HG03025 (cell line): ENCODE results near the gene VPS13D.

Experiments used
- ATAC-seq: cut with Tn5 transposase; IDR thresholded peaks from one replicate; pipeline ENCODE4 v1.9.1; 2021; ENCODE audit warnings: mild to moderate bottlenecking, moderate library complexity; ENCODE audit not compliant: unreplicated experiment, low FRiP score

VPS13D gene, protein sequence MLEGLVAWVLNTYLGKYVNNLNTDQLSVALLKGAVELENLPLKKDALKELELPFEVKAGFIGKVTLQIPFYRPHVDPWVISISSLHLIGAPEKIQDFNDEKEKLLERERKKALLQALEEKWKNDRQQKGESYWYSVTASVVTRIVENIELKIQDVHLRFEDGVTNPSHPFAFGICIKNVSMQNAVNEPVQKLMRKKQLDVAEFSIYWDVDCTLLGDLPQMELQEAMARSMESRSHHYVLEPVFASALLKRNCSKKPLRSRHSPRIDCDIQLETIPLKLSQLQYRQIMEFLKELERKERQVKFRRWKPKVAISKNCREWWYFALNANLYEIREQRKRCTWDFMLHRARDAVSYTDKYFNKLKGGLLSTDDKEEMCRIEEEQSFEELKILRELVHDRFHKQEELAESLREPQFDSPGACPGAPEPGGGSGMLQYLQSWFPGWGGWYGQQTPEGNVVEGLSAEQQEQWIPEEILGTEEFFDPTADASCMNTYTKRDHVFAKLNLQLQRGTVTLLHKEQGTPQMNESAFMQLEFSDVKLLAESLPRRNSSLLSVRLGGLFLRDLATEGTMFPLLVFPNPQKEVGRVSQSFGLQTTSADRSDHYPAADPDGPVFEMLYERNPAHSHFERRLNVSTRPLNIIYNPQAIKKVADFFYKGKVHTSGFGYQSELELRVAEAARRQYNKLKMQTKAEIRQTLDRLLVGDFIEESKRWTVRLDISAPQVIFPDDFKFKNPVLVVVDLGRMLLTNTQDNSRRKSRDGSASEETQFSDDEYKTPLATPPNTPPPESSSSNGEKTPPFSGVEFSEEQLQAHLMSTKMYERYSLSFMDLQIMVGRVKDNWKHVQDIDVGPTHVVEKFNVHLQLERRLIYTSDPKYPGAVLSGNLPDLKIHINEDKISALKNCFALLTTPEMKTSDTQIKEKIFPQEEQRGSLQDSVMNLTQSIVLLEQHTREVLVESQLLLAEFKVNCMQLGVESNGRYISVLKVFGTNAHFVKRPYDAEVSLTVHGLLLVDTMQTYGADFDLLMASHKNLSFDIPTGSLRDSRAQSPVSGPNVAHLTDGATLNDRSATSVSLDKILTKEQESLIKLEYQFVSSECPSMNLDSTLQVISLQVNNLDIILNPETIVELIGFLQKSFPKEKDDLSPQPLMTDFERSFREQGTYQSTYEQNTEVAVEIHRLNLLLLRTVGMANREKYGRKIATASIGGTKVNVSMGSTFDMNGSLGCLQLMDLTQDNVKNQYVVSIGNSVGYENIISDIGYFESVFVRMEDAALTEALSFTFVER (N-terminal part only)

GRCh38 chr1:12229835-12230548, at the start of gene VPS13D:
Gene VPS13D, plus strand, starts transcription at chr1:12230030. Its CDS starts 4,237 bp downstream, at chr1:12234267.
- ATAC-seq = peak; percentile 76

GRCh38 chr1:12180315-12180714, 49.5 kb upstream of the VPS13D start:
- no peak for ATAC-seq

- ATAC-seq = no peak
Observed at GRCh38 chr1:12180903-12181302, 48.9 kb upstream of the VPS13D start.

GRCh38 chr1:12181568-12181967, 48.3 kb upstream of the VPS13D start:
- no peak for ATAC-seq

DNA sequence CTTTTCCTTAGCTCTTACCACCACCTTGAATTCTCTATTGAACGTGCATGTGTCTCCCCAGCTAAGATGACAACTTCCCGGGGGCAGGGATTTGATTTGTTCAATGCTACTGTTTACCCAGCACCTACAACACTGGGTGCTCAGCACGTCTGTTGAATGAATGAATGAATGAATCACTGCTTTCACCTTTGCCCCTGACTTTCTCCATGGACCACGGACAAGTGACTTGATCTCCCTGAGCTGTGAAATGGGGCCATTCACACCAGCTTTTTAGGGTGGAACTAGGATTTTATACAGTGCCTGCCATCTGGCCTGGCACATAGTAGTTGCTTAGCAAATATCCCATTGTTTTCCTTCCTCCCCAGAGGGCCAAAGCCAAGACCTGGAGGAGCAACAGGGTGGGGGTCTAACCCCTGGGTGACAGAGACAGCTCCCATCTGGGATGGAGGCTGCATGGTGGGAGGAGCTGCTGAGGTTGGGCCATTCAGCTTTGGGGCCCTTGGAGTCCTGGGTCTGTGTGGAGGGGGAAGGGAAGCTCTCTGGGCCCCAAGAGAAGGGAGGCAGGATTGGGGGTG, 47.3 kb upstream of the VPS13D start:
- no peak for ATAC-seq

DNA sequence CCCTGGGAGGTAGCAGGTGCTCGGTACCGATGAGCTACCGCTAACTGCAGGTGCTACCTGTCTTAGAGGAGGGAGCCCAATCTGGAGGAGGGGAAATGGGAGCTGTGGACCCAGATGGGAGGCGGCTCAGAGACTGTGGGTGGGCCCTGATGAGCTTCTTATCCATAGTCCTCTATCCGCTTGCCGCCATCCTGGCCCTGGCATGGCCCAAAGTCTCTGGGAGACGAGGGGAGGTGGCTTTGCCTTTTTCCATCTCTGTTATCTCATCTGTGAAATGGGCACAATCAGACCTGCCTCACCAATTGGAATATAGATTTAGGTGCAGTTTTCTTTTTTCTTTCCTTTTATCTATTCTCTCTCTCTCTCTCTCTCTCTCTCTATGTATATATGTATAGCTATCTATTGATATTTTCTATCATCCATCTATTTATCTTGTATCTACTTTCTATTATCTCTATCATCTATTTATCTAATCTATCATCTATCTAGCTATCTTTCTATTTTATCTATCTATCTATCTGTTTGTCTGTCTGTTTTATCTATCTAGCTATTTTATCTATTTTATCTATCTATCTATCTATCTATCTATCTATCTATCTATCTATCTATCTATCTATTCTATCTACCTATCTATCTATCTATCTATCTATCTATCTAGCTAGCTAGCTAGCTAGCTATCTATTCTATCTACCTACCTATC, 46.6 kb upstream of the VPS13D start:
- ATAC-seq = no peak

- ATAC-seq = no peak
Observed at GRCh38 chr1:12184008-12184681, 45.7 kb upstream of the VPS13D start.

DNA sequence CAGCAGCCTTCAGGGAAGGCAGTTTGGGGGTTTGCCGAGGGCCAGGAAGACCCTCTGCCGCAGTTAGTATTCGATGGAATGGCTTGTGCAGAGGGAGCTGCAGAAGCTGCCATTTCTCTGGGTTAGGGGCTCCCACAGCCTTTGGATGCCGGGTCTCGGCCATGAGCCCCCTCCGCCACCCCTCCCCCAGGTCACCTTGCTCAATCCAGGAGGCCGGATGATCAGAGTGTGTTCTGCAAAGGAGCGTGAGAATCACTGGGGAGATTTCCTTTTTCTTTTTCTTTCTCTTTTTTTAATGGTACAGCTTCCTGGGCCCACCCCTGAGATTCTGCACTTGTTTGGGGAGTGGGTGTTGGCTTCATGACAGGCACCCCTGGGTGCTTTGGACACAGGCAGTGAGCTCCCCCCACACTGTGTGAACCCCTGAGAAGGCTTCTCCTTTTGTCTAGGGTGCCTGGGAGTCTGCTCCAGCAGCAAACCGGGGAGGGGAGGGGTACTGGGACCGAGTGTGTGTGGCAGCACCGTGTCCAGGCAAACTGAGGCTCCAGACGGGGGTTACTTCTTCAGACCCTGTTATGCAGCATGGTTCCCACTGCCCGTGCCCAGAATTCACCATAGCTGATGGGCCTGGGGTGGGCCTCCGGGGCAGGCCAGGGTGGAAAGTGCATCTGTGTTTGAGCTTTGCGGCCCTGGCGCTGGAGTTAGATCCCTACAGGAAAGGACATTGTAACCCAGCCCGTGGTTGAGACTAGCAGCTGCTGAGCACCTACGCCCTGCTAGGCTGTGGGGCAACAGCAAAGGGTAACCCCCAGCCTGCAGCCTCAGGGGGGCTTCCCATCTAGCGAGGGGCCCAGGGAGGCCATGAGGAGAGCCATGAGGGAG, 44.6 kb upstream of the VPS13D start:
- no peak for ATAC-seq

DNA sequence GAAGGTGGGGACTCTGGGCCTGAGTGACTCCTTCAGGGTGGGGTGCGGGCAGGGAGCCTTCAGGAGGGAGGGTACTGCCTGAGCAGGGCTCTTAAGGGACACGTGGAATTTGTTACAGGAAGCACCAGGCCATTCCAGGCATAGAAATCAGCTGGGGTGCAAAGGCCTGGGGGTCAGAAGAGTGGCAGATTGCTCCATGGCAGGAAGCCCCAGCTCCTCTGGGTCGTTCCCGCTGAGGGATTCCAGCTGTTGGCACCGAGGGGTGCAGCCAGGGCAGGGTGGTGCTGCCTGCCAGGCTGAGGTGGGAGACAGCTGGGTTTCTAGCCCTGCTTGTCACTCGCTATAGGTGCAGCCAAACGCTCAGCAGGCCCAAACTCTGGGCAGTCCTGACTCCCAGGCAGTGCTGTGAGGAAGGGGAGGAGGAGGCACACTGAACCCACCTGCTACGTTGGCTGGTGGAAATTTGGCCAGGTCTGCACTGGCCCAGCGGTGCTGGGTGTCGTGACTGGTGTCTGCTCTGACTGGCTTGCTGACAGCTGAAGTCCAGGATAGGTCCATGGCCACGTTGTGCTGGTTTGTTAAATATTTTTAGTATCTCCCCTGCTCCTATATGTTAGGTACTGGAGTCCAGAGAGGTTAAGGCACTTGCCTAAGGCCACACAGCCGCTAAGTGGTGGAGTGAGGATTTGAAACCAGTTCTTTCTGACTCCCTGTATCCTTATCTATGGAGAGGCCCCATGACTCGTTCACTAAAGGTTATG, 43.7 kb upstream of the VPS13D start:
- no peak for ATAC-seq

- ATAC-seq = no peak
Observed at GRCh38 chr1:12186679-12186985, 43.2 kb upstream of the VPS13D start.

DNA sequence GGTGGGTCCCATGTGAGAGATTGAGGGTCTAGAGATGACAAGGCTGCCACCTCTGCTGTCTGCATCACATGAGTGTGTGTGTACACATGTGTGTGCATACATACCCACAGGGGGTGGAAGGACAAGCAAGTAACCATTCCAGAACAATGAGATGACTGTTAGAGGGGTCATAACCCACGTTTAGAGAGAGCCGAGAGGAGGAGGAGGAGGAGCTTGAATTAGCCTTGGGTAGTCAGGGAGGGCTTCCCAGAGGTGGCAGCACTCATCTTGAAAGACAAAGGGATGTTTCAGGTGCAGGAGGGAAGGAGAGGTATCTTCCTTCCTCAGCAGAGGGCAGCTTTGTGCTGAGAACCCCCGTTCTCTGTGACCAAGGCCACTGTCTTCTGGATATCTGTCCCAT, 41.7 kb upstream of the VPS13D start:
- no peak for ATAC-seq

DNA sequence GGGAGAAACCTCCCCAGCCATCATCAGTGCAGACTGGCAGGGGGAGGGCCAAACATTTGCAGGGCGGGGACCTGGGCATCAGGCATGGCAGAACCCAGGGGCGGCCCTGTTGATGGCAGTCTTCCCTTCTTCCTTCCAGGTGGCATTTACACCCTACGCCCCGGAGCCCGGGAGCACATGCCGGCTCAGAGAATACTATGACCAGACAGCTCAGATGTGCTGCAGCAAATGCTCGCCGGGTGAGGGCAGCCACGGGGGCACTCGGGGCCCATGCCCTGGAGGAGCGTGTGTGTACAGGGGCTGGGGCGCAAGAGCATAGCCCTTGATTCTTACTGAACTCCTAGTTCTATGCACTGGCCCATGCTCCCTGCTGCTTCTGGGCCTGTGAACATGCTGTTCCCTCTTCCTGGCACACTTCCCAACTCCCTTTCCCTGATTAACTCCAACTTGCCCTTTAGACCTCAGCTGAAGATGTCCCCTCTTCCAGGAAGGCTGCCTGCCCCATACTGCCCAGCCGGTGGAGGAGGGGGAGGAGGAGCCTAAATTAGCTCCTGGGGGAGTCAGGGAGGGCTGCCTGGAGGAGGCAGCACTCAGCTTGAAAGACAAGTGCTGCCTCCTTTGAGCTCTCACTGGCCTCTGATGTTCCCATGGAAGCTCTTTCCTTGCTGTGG, 41.0 kb upstream of the VPS13D start:
- no peak for ATAC-seq

DNA sequence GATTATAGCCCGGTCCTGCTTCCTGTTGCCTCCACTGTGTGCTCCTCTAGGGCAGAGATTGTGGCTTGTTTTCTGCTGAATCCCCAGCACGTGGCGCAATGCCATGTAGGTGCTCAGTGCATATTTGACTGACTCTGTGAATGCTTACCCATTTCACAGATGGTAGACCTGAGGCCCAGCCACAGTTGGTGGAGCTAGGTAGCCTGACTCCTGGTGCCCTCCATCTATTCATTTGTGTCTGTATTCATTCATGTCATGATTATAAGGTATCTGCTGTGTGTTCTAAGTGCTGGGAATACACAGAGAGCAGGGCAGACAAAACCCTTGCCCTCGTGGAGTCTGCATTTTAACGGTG, 40.5 kb upstream of the VPS13D start:
- ATAC-seq = no peak

DNA sequence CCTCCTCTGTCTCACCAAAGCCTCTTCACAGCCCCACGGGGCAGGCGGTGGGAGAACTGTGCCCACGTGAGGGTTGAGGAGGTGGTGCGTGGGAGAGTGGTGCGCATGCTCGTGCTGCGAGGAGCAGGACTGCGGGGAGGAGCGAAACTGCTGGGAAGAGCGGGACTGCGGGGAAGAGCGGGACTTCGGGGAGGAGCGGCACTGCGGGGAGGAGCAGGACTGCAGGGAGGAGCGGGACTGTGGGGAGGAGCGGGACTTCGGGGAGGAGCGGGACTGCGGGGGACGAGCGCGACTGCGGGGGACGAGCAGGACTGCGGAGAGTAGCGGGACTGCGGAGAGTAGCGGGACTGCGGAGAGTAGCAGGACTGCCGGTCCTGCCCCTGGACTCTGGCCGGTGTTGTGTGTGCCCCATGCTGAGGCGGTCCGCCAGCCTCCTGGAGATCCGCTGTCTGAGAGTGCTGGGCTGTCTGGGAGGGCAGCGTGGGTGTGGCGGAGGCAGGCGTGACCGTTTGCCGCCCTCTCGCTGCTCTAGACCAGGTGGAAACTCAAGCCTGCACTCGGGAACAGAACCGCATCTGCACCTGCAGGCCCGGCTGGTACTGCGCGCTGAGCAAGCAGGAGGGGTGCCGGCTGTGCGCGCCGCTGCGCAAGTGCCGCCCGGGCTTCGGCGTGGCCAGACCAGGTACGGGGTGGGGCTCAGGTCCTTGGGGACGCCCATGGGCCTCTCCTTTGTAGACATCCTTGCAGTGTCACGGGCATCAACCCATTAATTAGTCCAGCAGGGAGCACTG, 38.4 kb upstream of the VPS13D start:
- ATAC-seq = no peak

- ATAC-seq = no peak
Observed at GRCh38 chr1:12194666-12195216, 35.1 kb upstream of the VPS13D start.

DNA sequence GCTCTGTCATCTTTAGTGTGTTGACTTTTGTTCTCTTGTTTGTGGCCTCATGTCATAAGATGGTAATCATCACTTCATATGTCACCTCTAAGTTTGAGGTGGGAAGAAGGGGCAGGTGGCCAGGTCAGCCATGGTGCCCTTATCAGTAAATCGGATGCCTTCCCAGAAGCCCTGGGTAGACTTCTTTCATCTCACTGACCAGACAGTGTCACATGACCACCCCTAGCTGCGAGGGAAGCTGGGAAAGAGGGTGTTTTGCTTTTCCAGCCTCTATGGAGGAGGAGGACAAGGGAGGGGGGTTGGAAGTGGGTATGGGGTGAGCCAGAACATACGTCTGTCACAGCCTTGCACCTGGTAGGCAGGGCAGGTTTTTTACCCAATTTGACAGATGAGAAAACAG, 34.4 kb upstream of the VPS13D start:
- ATAC-seq = no peak
